Measurements from ENCODE around the gene NCOA5.

DNA sequence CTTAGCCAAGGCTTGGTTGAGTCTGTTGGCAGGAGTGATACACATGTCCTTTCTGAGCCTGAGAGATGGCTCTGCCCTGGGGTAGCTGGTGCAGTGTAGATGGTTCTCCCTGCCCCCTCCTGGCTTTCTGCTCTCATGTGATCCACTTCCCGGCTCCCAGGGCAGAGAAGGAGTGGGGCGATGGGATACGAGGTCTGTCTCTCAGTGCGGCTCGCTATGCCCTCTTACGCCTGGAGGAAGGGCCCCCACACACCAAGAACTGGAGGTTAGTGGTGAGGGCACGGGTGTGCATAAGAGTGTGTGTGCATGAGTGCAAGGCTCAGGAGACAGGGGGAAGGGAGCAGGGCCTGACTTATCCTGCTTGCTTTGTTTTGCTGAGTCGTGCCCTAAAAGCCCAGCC, 41.9 kb downstream of the NCOA5 start:
- TF ChIP-seq, protein P1, sequence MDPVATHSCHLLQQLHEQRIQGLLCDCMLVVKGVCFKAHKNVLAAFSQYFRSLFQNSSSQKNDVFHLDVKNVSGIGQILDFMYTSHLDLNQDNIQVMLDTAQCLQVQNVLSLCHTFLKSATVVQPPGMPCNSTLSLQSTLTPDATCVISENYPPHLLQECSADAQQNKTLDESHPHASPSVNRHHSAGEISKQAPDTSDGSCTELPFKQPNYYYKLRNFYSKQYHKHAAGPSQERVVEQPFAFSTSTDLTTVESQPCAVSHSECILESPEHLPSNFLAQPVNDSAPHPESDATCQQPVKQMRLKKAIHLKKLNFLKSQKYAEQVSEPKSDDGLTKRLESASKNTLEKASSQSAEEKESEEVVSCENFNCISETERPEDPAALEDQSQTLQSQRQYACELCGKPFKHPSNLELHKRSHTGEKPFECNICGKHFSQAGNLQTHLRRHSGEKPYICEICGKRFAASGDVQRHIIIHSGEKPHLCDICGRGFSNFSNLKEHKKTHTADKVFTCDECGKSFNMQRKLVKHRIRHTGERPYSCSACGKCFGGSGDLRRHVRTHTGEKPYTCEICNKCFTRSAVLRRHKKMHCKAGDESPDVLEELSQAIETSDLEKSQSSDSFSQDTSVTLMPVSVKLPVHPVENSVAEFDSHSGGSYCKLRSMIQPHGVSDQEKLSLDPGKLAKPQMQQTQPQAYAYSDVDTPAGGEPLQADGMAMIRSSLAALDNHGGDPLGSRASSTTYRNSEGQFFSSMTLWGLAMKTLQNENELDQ (tag by site-specific recombination; IDR thresholded peaks at IDR 0.05; ENCODE audit: low read depth) = no peak
- TF ChIP-seq, protein P2, sequence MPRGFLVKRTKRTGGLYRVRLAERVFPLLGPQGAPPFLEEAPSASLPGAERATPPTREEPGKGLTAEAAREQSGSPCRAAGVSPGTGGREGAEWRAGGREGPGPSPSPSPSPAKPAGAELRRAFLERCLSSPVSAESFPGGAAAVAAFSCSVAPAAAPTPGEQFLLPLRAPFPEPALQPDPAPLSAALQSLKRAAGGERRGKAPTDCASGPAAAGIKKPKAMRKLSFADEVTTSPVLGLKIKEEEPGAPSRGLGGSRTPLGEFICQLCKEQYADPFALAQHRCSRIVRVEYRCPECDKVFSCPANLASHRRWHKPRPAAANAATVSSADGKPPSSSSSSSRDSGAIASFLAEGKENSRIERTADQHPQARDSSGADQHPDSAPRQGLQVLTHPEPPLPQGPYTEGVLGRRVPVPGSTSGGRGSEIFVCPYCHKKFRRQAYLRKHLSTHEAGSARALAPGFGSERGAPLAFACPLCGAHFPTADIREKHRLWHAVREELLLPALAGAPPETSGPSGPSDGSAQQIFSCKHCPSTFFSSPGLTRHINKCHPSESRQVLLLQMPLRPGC (tag by site-specific recombination; IDR thresholded peaks at IDR 0.05) = no peak

Data from HEK293 (cell line).